Esophagus (tissue), 2 donors: Measurements from ENCODE around the gene SLC16A5. TPM values are rescaled to one million over a fixed set of nuclear protein-coding genes. Genes with fewer than 3 reads are reported as not detected.
A peak's percentile ranks its signal among the peaks of the same experiment; 100 is the strongest.
"Not testable (repeated sequence)": the region's sequence is repeated elsewhere in the genome, so short reads cannot be mapped to it uniquely, and the experiment has no call there.

Experiments used
- H3K27ac ChIP-seq, 2 donors: one replicate each; pipeline ENCODE4 v1.5.1; 2013; ENCODE audit warnings: low read depth in 2 of 2, mild to moderate bottlenecking in 2 of 2, inconsistent platforms in 1 of 2, low read length in 1 of 2, moderate library complexity in 1 of 2
- H3K27me3 ChIP-seq, 2 donors: one replicate each; pipeline ENCODE4 v1.6.1; 2013; ENCODE audit warnings: low read length in 2 of 2, control low read depth in 1 of 2, mild to moderate bottlenecking in 1 of 2; ENCODE audit not compliant: insufficient read depth in 2 of 2, control insufficient read depth in 1 of 2
- H3K36me3 ChIP-seq, 2 donors: one replicate each; pipeline ENCODE4 v1.6.1; 2013; ENCODE audit warnings: low read length in 1 of 2; ENCODE audit not compliant: control insufficient read depth in 2 of 2, insufficient read depth in 2 of 2
- H3K4me1 ChIP-seq, 2 donors: one replicate each; pipeline ENCODE4 v1.6.1; 2013; ENCODE audit warnings: low read length in 1 of 2; ENCODE audit not compliant: control insufficient read depth in 2 of 2, insufficient read depth in 2 of 2
- H3K4me3 ChIP-seq, 2 donors: one replicate each; pipeline ENCODE4 v1.5.1; 2013; ENCODE audit warnings: low read length in 2 of 2, mild to moderate bottlenecking in 2 of 2, low read depth in 1 of 2, moderate library complexity in 1 of 2
- H3K9me3 ChIP-seq, 2 donors: one replicate each; pipeline ENCODE4 v1.6.1; 2013; ENCODE audit warnings: mild to moderate bottlenecking in 2 of 2, low read depth in 1 of 2, low read length in 1 of 2, moderate library complexity in 1 of 2; ENCODE audit not compliant: control insufficient read depth in 2 of 2, insufficient read depth in 1 of 2
- WGBS, 2 donors: extraction: QIAGEN DNeasy Blood & Tissue Kit; methylation state at CpG; one replicate each; pipeline ENCODE4 v1.1.7; 2013; 5-methylcytosine and 5-hydroxymethylcytosine counted together
- polyA plus RNA-seq, 2 donors: library from polyadenylated mRNA; stranded (reverse); fragments of 200-250 nt; gene quantifications; one replicate each; pipeline ENCODE4 v1.2.3, GENCODE V29; 2013
- donor health status: healthy with polysubstance abuse.
- donor health status: Bipolar disorder and iron deficiency.

The SLC16A5 gene
- polyA plus RNA-seq, 2 donors: 8.7 to 10.0 TPM

- Histone ChIP-seq H3K4me3 (no peak overlapping the region), H3K27ac (peak overlapping the region; percentile 58 to 60), H3K4me1 (no peaks in the 10 kb centered on the region), H3K36me3 (peaks cover 0 to 8% of the 10 kb centered on the region in 2 donors), H3K27me3 (no peaks in the 10 kb centered on the region), H3K9me3 (no peaks in the 10 kb centered on the region)
- WGBS, 2 donors: 54 to 77% methylated on average over 8 of the region's 8 CpGs
Measured at GRCh38 chr17:75135946-75136345, 48.2 kb downstream of the SLC16A5 start.

- not testable (repeated sequence) for H3K36me3 ChIP-seq, H3K9me3 ChIP-seq, H3K27me3 ChIP-seq, H3K27ac ChIP-seq, H3K4me3 ChIP-seq, H3K4me1 ChIP-seq
- 92 to 93% methylated on average over 9 of the region's 9 CpGs for WGBS, 2 donors
Measured at GRCh38 chr17:75137762-75138161, 50.0 kb downstream of the SLC16A5 start.

- no peak overlapping the region for H3K27ac ChIP-seq
- no peak overlapping the region for H3K4me3 ChIP-seq
- no peaks in the 10 kb centered on the region for H3K4me1 ChIP-seq
- no peaks in the 10 kb centered on the region for H3K27me3 ChIP-seq
- no peaks in the 10 kb centered on the region for H3K9me3 ChIP-seq
- WGBS, 2 donors: 94 to 95% methylated on average over 5 of the region's 5 CpGs
- peaks cover 0 to 9% of the 10 kb centered on the region in 2 donors for H3K36me3 ChIP-seq
Measured at GRCh38 chr17:75138519-75138918, 50.8 kb downstream of the SLC16A5 start.

GRCh38 chr17:75142236-75142971 is 54.6 kb downstream of the SLC16A5 start:
- Histone ChIP-seq H3K9me3 (no peaks in the 10 kb centered on the region), H3K27ac (peak overlapping the region; percentile 18 to 21), H3K27me3 (no peaks in the 10 kb centered on the region), H3K4me3 (no peak overlapping the region), H3K4me1 (no peaks in the 10 kb centered on the region), H3K36me3 (peaks cover 0 to 15% of the 10 kb centered on the region in 2 donors)
- WGBS, 2 donors: 63 to 71% methylated on average over 12 to 13 of the region's 13 CpGs

- H3K27ac ChIP-seq: no peak overlapping the region
- WGBS, 2 donors: 87 to 90% methylated on average over 11 of the region's 11 CpGs
- no peaks in the 10 kb centered on the region for H3K9me3 ChIP-seq
- H3K4me1 ChIP-seq: no peaks in the 10 kb centered on the region
- H3K4me3 ChIP-seq: no peak overlapping the region
- H3K27me3 ChIP-seq: no peaks in the 10 kb centered on the region
- H3K36me3 ChIP-seq: peaks cover 0 to 22% of the 10 kb centered on the region in 2 donors
Measured at GRCh38 chr17:75144816-75145512, 57.2 kb downstream of the SLC16A5 start.

- H3K9me3 ChIP-seq: no peaks in the 10 kb centered on the region
- peaks cover 0 to 18% of the 10 kb centered on the region in 2 donors for H3K36me3 ChIP-seq
- H3K4me3 ChIP-seq: no peak overlapping the region
- no peaks in the 10 kb centered on the region for H3K4me1 ChIP-seq
- no peaks in the 10 kb centered on the region for H3K27me3 ChIP-seq
- H3K27ac ChIP-seq: no peak overlapping the region
- 86 to 87% methylated on average over 3 of the region's 3 CpGs for WGBS, 2 donors
Measured at GRCh38 chr17:75146592-75146991, 58.8 kb downstream of the SLC16A5 start.

- Histone ChIP-seq H3K9me3 (no peaks in the 10 kb centered on the region), H3K27me3 (no peaks in the 10 kb centered on the region), H3K4me1 (no peaks in the 10 kb centered on the region), H3K27ac (no peak overlapping the region), H3K36me3 (peaks cover 0 to 18% of the 10 kb centered on the region in 2 donors), H3K4me3 (no peak overlapping the region)
- 85 to 88% methylated on average over 6 of the region's 6 CpGs for WGBS, 2 donors
Measured at GRCh38 chr17:75147878-75148546, 60.3 kb downstream of the SLC16A5 start.

- 82 to 86% methylated on average over 6 of the region's 6 CpGs for WGBS, 2 donors
- no peaks in the 10 kb centered on the region for H3K9me3 ChIP-seq
- peaks cover 0 to 11% of the 10 kb centered on the region in 2 donors for H3K36me3 ChIP-seq
- H3K27me3 ChIP-seq: no peaks in the 10 kb centered on the region
- H3K4me1 ChIP-seq: no peaks in the 10 kb centered on the region
- no peak overlapping the region for H3K27ac ChIP-seq
- no peak overlapping the region for H3K4me3 ChIP-seq
Measured at GRCh38 chr17:75151930-75152329, 64.2 kb downstream of the SLC16A5 start.

- Histone ChIP-seq H3K4me1 (no peaks in the 10 kb centered on the region), H3K4me3 (peak overlapping the region in 1 of 2 donors; percentile 79), H3K27me3 (no peaks in the 10 kb centered on the region), H3K36me3 (peaks cover 0 to 6% of the 10 kb centered on the region in 2 donors), H3K27ac (no peak overlapping the region), H3K9me3 (no peaks in the 10 kb centered on the region)
- WGBS, 2 donors: 77 to 81% methylated on average over 6 of the region's 6 CpGs
Measured at GRCh38 chr17:75152523-75152921, 64.8 kb downstream of the SLC16A5 start.
